Uterus (tissue), 2 donors: Measurements from ENCODE around the gene TMEM164.

Source experiments
- POLR2A ChIP-seq, 2 donors: fragments of 450-650 bp; IDR thresholded peaks; one replicate each; pipeline ENCODE4 v1.6.1; 2016; ENCODE audit warnings: antibody characterized with exemption in 2 of 2, mild to moderate bottlenecking in 1 of 2, moderate library complexity in 1 of 2
- TF ChIP-seq, protein P1 (sequence below), 4 experiments: fragments of 200-600 bp in 2 of 4; fragments of 450-650 bp in 2 of 4; sonication (generic) in 2 of 4; IDR thresholded peaks; one replicate each; pipeline ENCODE4 v1.5.1; 2016 to 2019; ENCODE audit warnings: antibody characterized with exemption in 4 of 4, mild to moderate bottlenecking in 2 of 4, moderate library complexity in 1 of 4

DNA sequence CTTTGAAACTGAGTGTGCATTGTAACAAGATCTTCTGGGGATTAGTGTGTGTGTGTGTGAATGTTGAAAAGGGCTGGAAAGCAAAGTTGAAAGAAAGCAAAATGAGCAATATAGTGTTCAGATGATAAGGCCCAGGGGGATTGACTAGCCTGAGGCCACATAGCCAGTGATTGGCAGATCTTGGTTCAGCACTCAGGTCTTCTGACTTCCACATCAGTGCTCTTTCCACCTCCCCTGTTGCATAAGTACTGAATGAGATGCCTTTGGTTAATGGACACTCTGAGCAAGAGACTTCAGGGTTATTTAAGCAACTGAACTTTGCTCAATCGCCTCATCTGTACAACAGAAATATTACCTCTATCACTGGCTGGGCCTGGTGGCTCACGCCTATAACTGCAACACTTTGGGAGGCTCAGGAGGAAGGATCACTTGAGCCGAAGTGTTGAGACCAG lies 120.4 kb downstream of the TMEM164 start:
- TF ChIP-seq, protein P1, sequence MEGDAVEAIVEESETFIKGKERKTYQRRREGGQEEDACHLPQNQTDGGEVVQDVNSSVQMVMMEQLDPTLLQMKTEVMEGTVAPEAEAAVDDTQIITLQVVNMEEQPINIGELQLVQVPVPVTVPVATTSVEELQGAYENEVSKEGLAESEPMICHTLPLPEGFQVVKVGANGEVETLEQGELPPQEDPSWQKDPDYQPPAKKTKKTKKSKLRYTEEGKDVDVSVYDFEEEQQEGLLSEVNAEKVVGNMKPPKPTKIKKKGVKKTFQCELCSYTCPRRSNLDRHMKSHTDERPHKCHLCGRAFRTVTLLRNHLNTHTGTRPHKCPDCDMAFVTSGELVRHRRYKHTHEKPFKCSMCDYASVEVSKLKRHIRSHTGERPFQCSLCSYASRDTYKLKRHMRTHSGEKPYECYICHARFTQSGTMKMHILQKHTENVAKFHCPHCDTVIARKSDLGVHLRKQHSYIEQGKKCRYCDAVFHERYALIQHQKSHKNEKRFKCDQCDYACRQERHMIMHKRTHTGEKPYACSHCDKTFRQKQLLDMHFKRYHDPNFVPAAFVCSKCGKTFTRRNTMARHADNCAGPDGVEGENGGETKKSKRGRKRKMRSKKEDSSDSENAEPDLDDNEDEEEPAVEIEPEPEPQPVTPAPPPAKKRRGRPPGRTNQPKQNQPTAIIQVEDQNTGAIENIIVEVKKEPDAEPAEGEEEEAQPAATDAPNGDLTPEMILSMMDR (IDR thresholded peaks at IDR 0.05) = no peak
- TF ChIP-seq POLR2A (IDR thresholded peaks at IDR 0.05) = no peak
